Activated B cell treated with CpG ODN at 0.5 μM for 24 hours (primary cell): ENCODE measurements around the gene UBN1. TPM values are rescaled to one million over a fixed set of nuclear protein-coding genes. Genes with fewer than 3 reads are reported as not detected.

Experiments used
- ATAC-seq: fragments of 200-7000 bp; cut with Tn5 transposase; one replicate; pipeline ENCODE4 v1.10.0; 2021; ENCODE audit warnings: low read depth, mild to moderate bottlenecking, moderate library complexity
- CTCF ChIA-PET: fragments of 350-600 bp; sonication (Branson Sonifier 250); formaldehyde crosslinking; loops from one replicate; lab custom pipeline; 2021; ENCODE audit warnings: antibody characterized with exemption; lab: Charles Lee
- POLR2A ChIA-PET: fragments of 350-600 bp; sonication (Branson Sonifier 250); formaldehyde crosslinking; loops from one replicate; lab custom pipeline; 2021; ENCODE audit warnings: antibody characterized with exemption; lab: Charles Lee
- DNase-seq: peaks from one replicate; pipeline ENCODE4 v3.0.0; 2022
- H3K27ac Mint-ChIP-seq: one replicate; pipeline ENCODE4 v1.8.0; 2020; ENCODE audit warnings: mixed read lengths
- H3K27me3 Mint-ChIP-seq: one replicate; pipeline ENCODE4 v1.8.0; 2021; ENCODE audit warnings: mixed read lengths
- H3K36me3 Mint-ChIP-seq: one replicate; pipeline ENCODE4 v1.8.0; 2021; ENCODE audit warnings: low read depth, mixed read lengths
- H3K4me1 Mint-ChIP-seq: one replicate; pipeline ENCODE4 v1.8.0; 2021; ENCODE audit warnings: mixed read lengths
- H3K4me3 Mint-ChIP-seq: one replicate; pipeline ENCODE4 v1.8.0; 2020; ENCODE audit warnings: mild to moderate bottlenecking, mixed read lengths
- H3K9me3 Mint-ChIP-seq: one replicate; pipeline ENCODE4 v1.8.0; 2020; ENCODE audit warnings: mixed read lengths
- intact Hi-C: fragments of 100-400 bp; cut with micrococcal nuclease; formaldehyde crosslinking; loops from one replicate; pipeline ENCODE4 v1.15.1; 2024
- total RNA-seq: library from RNA; stranded (reverse); gene quantifications from 2 replicates; pipeline ENCODE4 v1.2.3, GENCODE V29; 2022
- TF ChIP-seq, protein P1 (sequence below): fragments of 200-600 bp; IDR thresholded peaks from one replicate; pipeline ENCODE4 v1.8.0; 2022; ENCODE audit warnings: antibody characterized with exemption, mild to moderate bottlenecking

UBN1 gene
- total RNA-seq, 1 donor from 2014 or later: 36.1 TPM

DNA sequence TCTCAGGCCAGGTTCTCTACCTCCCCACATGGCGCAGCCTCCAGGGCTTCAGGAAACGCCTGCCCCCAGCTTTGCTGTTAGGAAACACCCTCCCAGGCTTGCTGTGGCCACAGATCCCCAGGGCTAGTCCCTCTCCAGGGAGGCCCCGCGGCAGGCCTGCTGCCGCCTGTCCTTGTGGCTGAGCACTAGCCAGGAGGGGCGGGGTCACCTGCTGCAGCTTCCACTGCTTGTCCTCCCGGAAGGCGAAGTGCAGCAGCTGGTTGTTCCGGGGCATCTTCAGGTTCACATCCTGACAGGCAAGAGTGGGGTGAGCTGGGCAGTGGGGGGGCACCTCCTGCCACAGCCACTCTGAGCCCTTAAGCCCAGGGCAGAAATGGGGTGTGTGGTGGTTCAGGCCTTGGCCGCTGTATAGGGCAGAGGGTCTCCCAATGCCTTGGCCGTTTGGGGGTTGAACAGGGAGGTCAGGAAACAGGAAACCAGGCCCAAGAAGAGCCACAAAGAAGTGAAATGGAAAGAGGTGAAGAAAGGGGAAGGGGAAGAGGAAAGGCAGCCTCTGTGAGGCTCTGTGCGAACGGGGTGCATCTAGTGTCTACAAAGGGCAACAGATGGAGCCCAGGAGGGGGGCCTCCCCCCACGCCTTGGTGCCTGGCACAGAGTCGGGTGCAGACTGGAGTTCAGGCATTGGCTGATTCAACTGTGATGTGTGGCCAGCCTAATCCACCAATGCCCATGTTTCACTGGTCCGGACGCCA lies 46.8 kb upstream of the UBN1 start:
- TF ChIP-seq, protein P1, sequence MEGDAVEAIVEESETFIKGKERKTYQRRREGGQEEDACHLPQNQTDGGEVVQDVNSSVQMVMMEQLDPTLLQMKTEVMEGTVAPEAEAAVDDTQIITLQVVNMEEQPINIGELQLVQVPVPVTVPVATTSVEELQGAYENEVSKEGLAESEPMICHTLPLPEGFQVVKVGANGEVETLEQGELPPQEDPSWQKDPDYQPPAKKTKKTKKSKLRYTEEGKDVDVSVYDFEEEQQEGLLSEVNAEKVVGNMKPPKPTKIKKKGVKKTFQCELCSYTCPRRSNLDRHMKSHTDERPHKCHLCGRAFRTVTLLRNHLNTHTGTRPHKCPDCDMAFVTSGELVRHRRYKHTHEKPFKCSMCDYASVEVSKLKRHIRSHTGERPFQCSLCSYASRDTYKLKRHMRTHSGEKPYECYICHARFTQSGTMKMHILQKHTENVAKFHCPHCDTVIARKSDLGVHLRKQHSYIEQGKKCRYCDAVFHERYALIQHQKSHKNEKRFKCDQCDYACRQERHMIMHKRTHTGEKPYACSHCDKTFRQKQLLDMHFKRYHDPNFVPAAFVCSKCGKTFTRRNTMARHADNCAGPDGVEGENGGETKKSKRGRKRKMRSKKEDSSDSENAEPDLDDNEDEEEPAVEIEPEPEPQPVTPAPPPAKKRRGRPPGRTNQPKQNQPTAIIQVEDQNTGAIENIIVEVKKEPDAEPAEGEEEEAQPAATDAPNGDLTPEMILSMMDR: no peak
- Mint-ChIP-seq H3K27me3 (no peaks in the 10 kb centered on the region), H3K4me1 (peaks cover 25% of the 10 kb centered on the region), H3K9me3 (no peaks in the 10 kb centered on the region), H3K4me3 (peak overlapping the region; percentile 70), H3K36me3 (peaks cover 13% of the 10 kb centered on the region), H3K27ac (peak overlapping the region; percentile 65)
- DNase-seq (no peak), ATAC-seq (no peak)
- POLR2A ChIA-PET: interaction anchor here (1.3 to 1.6 kb wide), 2 partner anchors 66 to 184 kb away, joined by 3 to 6 read pairs; partner anchors contain the start of genes ANKS3 and DNAAF8
- CTCF ChIA-PET: no interaction called here
- intact Hi-C loops: no loop called here

DNA sequence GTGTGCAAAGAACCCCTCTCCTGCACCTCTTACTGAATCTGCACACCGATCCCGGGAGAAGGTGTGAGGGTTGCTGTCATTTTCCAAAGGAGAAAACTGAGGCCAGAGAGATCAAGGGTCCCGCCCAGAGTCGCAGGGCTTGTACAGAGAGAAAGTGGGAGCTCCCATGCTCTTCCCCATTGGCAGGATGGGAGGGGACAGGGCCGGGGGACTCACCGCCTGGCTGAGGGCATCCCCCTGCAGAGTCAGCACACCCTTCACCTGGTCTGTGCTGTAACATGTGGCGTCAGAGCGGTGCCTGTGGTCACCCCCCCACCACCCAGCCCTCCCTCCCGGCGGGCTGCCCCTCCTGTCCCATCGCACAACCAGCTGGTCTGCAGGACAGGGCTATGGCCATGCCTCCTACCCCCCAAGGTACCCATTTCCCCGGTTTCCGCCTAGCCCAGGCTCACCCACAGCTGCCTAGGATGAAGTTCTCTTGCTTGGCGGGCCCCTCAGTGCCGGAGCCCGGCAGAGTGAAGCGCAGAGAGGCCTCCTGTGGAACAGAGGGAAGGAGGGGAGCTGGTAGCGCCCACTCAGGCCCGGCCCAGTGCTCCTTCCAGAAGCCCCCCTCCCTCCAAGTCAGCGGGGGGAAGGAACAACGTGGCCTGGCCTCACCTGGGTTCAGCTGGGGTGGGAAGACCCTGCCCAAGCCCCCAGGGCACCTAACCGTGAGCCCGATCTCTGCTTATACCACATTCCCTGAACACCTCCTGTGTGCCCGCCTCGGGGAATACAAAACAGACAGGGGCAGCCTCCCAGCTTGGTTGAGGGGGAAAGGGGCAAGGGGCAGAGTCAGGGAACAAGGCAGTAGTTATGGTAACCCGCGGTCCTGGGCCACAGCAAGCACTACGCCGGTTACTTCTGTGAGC lies 46.0 kb upstream of the UBN1 start:
- TF ChIP-seq, protein P1: no peak
- peak overlapping the region; percentile 72 for H3K27ac Mint-ChIP-seq

GRCh38 chr16:4801962-4802658 lies 45.2 kb upstream of the UBN1 start, which contains the start of gene ROGDI:
TSS of gene ROGDI (minus strand) at chr16:4802633. CDS start at chr16:4802571, 62 bp downstream.
- Mint-ChIP-seq H3K27me3 (no peaks in the 10 kb centered on the region), H3K36me3 (peaks cover 20% of the 10 kb centered on the region), H3K27ac (peak within 1 kb of the TSS; percentile 72), H3K9me3 (no peaks in the 10 kb centered on the region), H3K4me1 (peaks cover 25% of the 10 kb centered on the region), H3K4me3 (peak within 1 kb of the TSS; percentile 86)
- CTCF ChIA-PET: interaction anchor here (1.0 kb wide), 2 partner anchors 67 to 178 kb away, joined by 3 read pairs; partner anchors contain the start of gene MGRN1
- TF ChIP-seq, protein P1: no peak
- DNase-seq (no peak), ATAC-seq (peak; percentile 67)
- POLR2A ChIA-PET: interaction anchor here (0.5 to 2.6 kb wide), 10 partner anchors 8 to 186 kb away, joined by 3 to 21 read pairs (median 6); partner anchors contain the start of genes ANKS3, DNAAF8, GLYR1 and NUDT16L1
- intact Hi-C loops: loop anchor here (1.0 kb wide), 5 partner anchors 34 to 186 kb away; partner anchors contain the start of genes ANKS3, DNAAF8, GLYR1 and NUDT16L1

More for the DNA sequence above, 46.0 kb upstream of the UBN1 start:
- ATAC-seq (no peak), DNase-seq (no peak)
- H3K27me3 Mint-ChIP-seq: no peaks in the 10 kb centered on the region
- peaks cover 25% of the 10 kb centered on the region for H3K4me1 Mint-ChIP-seq
- intact Hi-C loops: no loop called here
- POLR2A ChIA-PET: interaction anchor here (1.0 to 2.6 kb wide), 6 partner anchors 9 to 185 kb away, joined by 3 to 16 read pairs (median 5); partner anchors contain the start of genes ANKS3, DNAAF8, GLYR1 and UBN1
- CTCF ChIA-PET: no interaction called here
- H3K9me3 Mint-ChIP-seq: no peaks in the 10 kb centered on the region
- H3K36me3 Mint-ChIP-seq: peaks cover 17% of the 10 kb centered on the region
- peak overlapping the region; percentile 86 for H3K4me3 Mint-ChIP-seq

- Mint-ChIP-seq H3K9me3 (no peaks in the 10 kb centered on the region), H3K36me3 (peaks cover 26% of the 10 kb centered on the region), H3K27me3 (no peaks in the 10 kb centered on the region), H3K4me3 (peak overlapping the region; percentile 86), H3K4me1 (peaks cover 25% of the 10 kb centered on the region), H3K27ac (peak overlapping the region; percentile 69)
- TF ChIP-seq, protein P1: no peak
- CTCF ChIA-PET: interaction anchor here (1.0 kb wide), 2 partner anchors 68 to 179 kb away, joined by 3 read pairs; partner anchors contain the start of gene MGRN1
- DNase-seq (peak; percentile 97), ATAC-seq (peak; percentile 88)
- intact Hi-C loops: loop anchor here (1.0 kb wide), 5 partner anchors 34 to 186 kb away; partner anchors contain the start of genes ANKS3, DNAAF8, GLYR1 and NUDT16L1
- POLR2A ChIA-PET: interaction anchor here (0.5 to 2.6 kb wide), 8 partner anchors 21 to 186 kb away, joined by 3 to 21 read pairs (median 8); partner anchors contain the start of genes ANKS3, DNAAF8, GLYR1 and NUDT16L1
Measured at GRCh38 chr16:4802659-4803287, 44.5 kb upstream of the UBN1 start.
